Astrocyte of the cerebellum (primary cell): Measurements from ENCODE around the gene AAR2.

Experiments
- DNase-seq: peaks from one replicate; pipeline ENCODE4 v3.0.0-alpha.2; 2011; ENCODE audit warnings: low read depth
- H3K4me3 ChIP-seq: 2 replicates; pipeline ENCODE4 v1.5.1; 2011; ENCODE audit warnings: mild to moderate bottlenecking, low read depth, low read length, moderate library complexity
- in situ Hi-C: cut with HindIII; loops from 2 replicates; pipeline ENCODE4 v1.10.0; 2017; ENCODE audit warnings: low sequenced_read_pairs
- TF ChIP-seq, protein P1 (sequence below): IDR thresholded peaks from 2 replicates; pipeline ENCODE4 v1.5.1; 2012; ENCODE audit warnings: low read length, low read depth, moderate library complexity, mild to moderate bottlenecking; ENCODE audit errors: missing control alignments

The AAR2 gene

DNA sequence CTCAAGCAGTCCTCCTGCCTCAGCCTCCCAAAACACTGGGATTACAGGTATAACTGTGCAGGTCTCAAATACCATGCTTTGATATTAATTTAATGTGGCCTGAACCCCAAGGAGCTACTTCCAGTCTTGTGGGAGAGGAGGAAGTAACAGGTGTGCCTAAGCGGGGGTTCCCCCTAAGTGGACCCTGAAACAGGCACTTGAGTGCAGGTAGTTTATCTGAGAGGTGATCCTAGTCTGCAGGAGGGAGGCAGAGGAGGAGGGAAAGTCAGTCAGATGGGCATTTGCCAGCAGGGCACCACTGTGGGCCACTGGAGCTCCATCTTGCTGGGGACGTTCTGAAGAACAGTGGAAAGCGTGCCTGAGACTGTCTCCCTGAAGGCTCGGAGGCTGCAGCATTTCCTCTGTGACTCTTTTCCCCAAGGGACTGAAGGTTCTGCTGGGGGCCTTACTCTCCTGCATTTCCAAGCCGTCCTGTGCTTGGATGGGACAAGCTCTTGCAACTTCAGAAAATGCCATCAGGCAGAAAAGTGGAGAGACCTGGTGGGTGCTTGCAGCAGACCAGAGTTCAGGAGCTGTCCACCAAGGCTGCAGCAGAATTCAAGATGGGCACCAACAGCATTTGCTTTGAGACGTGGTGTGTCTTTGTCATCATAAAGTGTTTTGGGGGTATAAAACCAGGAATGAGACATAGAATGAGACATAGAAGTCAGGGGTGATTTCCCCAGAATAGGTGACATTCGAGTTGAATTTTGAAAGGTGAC is 65.3 kb downstream of the AAR2 start:
- DNase-seq = no peak
- TF ChIP-seq, protein P1, sequence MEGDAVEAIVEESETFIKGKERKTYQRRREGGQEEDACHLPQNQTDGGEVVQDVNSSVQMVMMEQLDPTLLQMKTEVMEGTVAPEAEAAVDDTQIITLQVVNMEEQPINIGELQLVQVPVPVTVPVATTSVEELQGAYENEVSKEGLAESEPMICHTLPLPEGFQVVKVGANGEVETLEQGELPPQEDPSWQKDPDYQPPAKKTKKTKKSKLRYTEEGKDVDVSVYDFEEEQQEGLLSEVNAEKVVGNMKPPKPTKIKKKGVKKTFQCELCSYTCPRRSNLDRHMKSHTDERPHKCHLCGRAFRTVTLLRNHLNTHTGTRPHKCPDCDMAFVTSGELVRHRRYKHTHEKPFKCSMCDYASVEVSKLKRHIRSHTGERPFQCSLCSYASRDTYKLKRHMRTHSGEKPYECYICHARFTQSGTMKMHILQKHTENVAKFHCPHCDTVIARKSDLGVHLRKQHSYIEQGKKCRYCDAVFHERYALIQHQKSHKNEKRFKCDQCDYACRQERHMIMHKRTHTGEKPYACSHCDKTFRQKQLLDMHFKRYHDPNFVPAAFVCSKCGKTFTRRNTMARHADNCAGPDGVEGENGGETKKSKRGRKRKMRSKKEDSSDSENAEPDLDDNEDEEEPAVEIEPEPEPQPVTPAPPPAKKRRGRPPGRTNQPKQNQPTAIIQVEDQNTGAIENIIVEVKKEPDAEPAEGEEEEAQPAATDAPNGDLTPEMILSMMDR = no peak
- no peak overlapping the region for H3K4me3 ChIP-seq
- in situ Hi-C loops = no loop called here

DNA sequence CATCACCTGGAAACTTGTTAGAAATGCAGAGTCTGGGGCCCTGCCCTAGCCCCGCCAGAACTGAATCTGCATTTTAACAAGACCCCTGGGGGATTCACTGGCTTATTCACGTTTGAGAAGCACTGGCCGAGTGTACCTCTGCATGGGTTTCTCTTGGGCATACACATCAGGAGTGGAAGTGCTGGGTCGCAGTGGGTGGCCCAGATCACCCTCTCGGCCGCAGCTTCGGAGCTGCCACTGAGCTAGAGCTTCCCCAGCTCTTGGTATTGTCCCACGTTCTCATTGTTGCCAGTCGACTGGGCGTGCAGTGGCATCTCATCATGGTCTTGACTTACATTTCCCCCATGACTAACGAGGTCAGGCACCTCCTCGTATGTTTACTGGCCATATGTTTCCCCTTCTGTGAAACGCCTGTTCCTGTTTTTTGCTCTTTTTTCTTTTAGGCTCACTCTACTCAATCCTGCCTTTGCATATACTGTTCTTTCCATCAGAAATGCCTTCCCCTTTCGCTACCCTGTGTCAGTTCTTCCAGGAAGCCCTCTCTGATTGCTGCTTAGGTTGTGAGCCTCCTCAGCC is 66.8 kb downstream of the AAR2 start:
- TF ChIP-seq, protein P1 = no peak
- no peak overlapping the region for H3K4me3 ChIP-seq
- in situ Hi-C loops = no loop called here
- no peak for DNase-seq

DNA sequence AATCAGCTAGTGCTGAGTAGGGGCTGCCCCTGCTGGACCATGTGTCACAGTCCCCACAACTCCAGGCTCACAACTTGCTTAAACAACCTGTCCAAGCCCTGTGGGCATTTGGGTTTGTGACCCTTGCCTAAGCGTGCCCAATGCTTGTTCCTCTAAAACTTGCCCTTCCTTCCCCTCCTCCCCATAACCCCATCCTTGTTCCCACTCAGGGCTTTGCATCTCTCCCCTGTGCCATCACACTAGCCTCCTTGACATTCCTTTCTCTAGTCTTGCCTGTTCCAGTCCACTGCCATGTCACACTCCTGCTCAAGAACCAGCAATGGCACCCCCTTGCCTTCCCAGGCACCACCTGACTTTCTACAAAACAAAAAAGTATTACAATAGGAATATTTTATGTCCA is 67.6 kb downstream of the AAR2 start:
- H3K4me3 ChIP-seq = no peak overlapping the region
- in situ Hi-C loops = no loop called here
- TF ChIP-seq, protein P1 = no peak
- no peak for DNase-seq

DNA sequence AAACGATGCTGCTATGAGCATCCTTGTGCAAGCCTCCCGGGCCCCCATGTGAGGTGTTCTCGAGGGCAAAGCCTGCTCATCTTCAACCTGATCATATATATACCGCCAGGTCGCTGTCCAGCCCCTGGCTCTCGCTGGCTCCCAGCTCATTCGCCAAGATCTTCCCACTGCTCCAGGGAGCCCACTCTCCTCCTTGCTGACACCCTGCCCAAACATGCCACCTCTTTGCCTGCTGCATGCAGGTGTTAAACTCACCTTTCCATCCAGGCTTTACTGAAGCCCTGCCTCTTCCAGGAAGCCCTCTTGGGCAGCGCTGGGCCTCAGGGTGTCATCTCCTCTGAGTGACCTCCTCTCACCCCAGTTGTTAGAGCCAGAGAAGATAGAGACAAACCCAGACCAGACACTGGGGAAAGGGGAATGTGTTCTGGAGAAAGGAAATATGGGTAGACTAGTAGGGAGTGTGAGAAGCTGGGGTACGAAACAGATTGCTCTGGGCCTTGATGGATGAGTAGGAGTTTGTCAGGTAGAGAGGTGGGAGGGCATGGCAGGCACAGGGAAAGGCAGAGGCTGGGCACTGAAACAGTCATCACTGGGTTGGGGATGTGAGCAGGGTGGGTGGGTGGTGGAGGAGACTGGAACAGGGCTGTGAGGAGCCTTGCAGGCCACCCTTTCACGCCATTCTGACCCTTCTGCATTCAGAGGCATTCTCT is 68.7 kb downstream of the AAR2 start:
- H3K4me3 ChIP-seq = no peak overlapping the region
- TF ChIP-seq, protein P1 = no peak
- no peak for DNase-seq
- in situ Hi-C loops = no loop called here

DNA sequence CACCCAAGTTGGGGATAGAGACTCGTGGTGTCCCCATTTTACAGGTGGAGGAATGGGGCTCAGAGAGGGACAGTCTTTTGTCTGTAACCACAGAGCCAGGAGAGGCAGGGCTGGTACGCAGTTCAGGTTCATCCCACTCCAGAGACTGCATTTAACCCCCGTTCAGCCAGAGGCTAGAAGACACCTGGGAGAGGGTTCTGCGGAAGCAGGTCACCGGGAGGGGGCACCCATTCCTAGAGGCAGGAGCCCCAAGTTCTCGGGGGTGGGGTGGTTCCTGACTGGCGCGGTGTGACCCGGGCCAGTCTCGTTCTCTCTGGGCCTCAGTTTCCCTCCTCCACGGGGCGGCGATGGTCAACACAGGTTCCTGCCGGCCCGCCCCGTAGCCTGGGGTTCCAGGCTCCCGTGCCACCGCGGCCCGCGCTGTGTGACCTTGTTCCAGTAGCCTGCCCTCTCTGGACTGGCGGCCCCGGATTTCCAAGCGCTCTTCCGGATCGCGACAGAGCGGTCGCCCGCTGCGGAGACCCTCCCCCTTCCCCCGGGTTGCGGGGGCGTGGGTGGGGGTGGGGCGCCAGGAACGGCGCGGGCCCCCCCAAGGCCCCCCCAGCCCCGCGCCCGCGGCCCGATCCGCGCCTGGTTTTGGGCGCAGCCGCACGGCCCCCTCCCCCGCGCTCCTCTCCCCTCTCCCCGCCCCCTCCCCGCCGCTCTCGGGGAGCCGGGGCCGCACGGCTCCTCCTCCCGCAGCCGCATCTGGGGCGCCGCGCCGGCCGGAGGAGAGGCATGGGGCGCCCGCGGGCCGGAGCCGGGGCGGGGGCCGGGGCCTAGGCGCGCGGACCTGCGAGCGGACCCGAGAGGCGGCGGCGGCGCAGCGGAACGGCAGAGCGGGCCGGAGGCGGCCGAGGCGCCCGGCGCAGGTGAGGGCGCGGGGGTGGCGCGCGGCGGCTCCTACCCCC is 69.6 kb downstream of the AAR2 start, which contains the start of gene DLGAP4:
DLGAP4 (plus strand) TSS at position 738 of the 950 bp plus-strand sequence. CDS start 125,379 bp downstream, outside the sequence.
- DNase-seq = no peak
- no peak within 1 kb of the TSS for H3K4me3 ChIP-seq
- TF ChIP-seq, protein P1 = no peak
- in situ Hi-C loops = no loop called here
